Measurements from ENCODE around the gene SPDYA. TPM values are rescaled to one million over a fixed set of nuclear protein-coding genes. Genes with fewer than 3 reads are reported as not detected.
"Not testable (repeated sequence)": the region's sequence is repeated elsewhere in the genome, so short reads cannot be mapped to it uniquely, and the experiment has no call there.

Gene SPDYA
- total and polyA plus RNA-seq, 4 experiments from 2014 or later: 0.14 to 4.9 (median 4.5) TPM; not detected in 1

- ChIA-PET CTCF (ENCODE audit: partially characterized antibody) (interaction anchor here (0.7 to 2.5 kb wide), 6 partner anchors 15 to 218 kb away, joined by 3 to 15 read pairs (median 4); no protein-coding TSS in a partner anchor), POLR2A (ENCODE audit: partially characterized antibody) (interaction anchor here (0.7 kb wide), 1 partner anchor 25 kb away, joined by 3 read pairs; no protein-coding TSS in a partner anchor)
- H3K4me3 ChIP-seq (ENCODE audit: low read length in 2 of 2); H3K9me3 Mint-ChIP-seq; H3K9me3 ChIP-seq (ENCODE audit: control insufficient read depth in 1 of 2, low read length in 2 of 2); H3K4me3 Mint-ChIP-seq; intact Hi-C loops (cut with micrococcal nuclease); H3K27me3 ChIP-seq (ENCODE audit: insufficient read depth, low read length); H3K27ac ChIP-seq (ENCODE audit: low read depth, low read length); H3K4me1 ChIP-seq (ENCODE audit: insufficient read depth, low read length); H3K27me3 Mint-ChIP-seq: not testable (repeated sequence)
- DNase-seq: peak in 1 of 5 donors; percentile 30
- peaks cover 60% of the 10 kb centered on the region for H3K36me3 ChIP-seq (ENCODE audit: insufficient read depth, low read length)
- peaks cover 42 to 74% of the 10 kb centered on the region in 2 donors for H3K36me3 Mint-ChIP-seq
- peaks cover 2 to 12% (median 7%) of the 10 kb centered on the region in 4 donors for H3K4me1 Mint-ChIP-seq
- peak overlapping the region in 1 of 7 donors; percentile 59 for H3K27ac Mint-ChIP-seq
Measured at GRCh38 chr2:28784570-28784969, 26.1 kb upstream of the SPDYA start.

GRCh38 chr2:28796620-28797019, 14.0 kb upstream of the SPDYA start:
- CTCF ChIA-PET (ENCODE audit: partially characterized antibody): no interaction called here
- H3K4me3 ChIP-seq (ENCODE audit: low read length in 2 of 2): no peak overlapping the region

GRCh38 chr2:28801726-28802125, 8.9 kb upstream of the SPDYA start:
- POLR2A ChIA-PET (ENCODE audit: partially characterized antibody): no interaction called here
- H3K36me3 Mint-ChIP-seq: peaks cover 39 to 60% of the 10 kb centered on the region in 2 donors
- CTCF ChIA-PET (ENCODE audit: partially characterized antibody): interaction anchor here (3.0 kb wide), 1 partner anchor 19 kb away, joined by 8 read pairs; no protein-coding TSS in a partner anchor

More at GRCh38 chr2:28796620-28797019, 14.0 kb upstream of the SPDYA start:
- POLR2A ChIA-PET (ENCODE audit: partially characterized antibody): no interaction called here
- Mint-ChIP-seq H3K36me3 (peaks cover 57 to 76% of the 10 kb centered on the region in 2 donors), H3K4me1 (peaks cover 24 to 39% (median 33%) of the 10 kb centered on the region in 4 donors), H3K27ac (peak overlapping the region in 2 of 7 donors; percentile 47 to 79), H3K27me3 (no peaks in the 10 kb centered on the region), H3K4me3 (peak overlapping the region in 2 of 8 donors; percentile 3 to 4), H3K9me3 (peaks cover 0 to 6% (median under 1%) of the 10 kb centered on the region in 8 donors)
- no peak for DNase-seq
- Histone ChIP-seq H3K27ac (ENCODE audit: low read depth, low read length) (no peak overlapping the region), H3K27me3 (ENCODE audit: insufficient read depth, low read length) (no peaks in the 10 kb centered on the region), H3K4me1 (ENCODE audit: insufficient read depth, low read length) (peaks cover 6% of the 10 kb centered on the region), H3K9me3 (ENCODE audit: control insufficient read depth in 1 of 2, low read length in 2 of 2) (no peaks in the 10 kb centered on the region), H3K36me3 (ENCODE audit: insufficient read depth, low read length) (peaks cover 29% of the 10 kb centered on the region)
- intact Hi-C loops (cut with micrococcal nuclease): no loop called here

GRCh38 chr2:28802975-28803429, 7.6 kb upstream of the SPDYA start:
- Mint-ChIP-seq H3K27ac (peak overlapping the region in 2 of 7 donors; percentile 22 to 54), H3K9me3 (peaks cover 0 to 2% (median 0%) of the 10 kb centered on the region in 8 donors), H3K4me3 (no peak overlapping the region), H3K27me3 (no peaks in the 10 kb centered on the region), H3K36me3 (peaks cover 27 to 49% of the 10 kb centered on the region in 2 donors), H3K4me1 (peaks cover 0 to 8% (median 5%) of the 10 kb centered on the region in 4 donors)
- no peaks in the 10 kb centered on the region for H3K4me1 ChIP-seq (ENCODE audit: insufficient read depth, low read length)
- H3K9me3 ChIP-seq (ENCODE audit: control insufficient read depth in 1 of 2, low read length in 2 of 2): no peaks in the 10 kb centered on the region
- no peak for DNase-seq
- no peak overlapping the region for H3K27ac ChIP-seq (ENCODE audit: low read depth, low read length)
- POLR2A ChIA-PET (ENCODE audit: partially characterized antibody): no interaction called here
- intact Hi-C loops (cut with micrococcal nuclease): no loop called here
- CTCF ChIA-PET (ENCODE audit: partially characterized antibody): interaction anchor here (2.4 to 3.0 kb wide), 2 partner anchors 17 to 208 kb away, joined by 8 to 9 read pairs; no protein-coding TSS in a partner anchor
- no peaks in the 10 kb centered on the region for H3K27me3 ChIP-seq (ENCODE audit: insufficient read depth, low read length)
- no peak overlapping the region for H3K4me3 ChIP-seq (ENCODE audit: low read length in 2 of 2)
- H3K36me3 ChIP-seq (ENCODE audit: insufficient read depth, low read length): peaks cover 19% of the 10 kb centered on the region

More at GRCh38 chr2:28801726-28802125, 8.9 kb upstream of the SPDYA start:
- Mint-ChIP-seq H3K9me3 (peaks cover 0 to 6% (median 0%) of the 10 kb centered on the region in 8 donors), H3K4me1 (peaks cover 9 to 19% (median 13%) of the 10 kb centered on the region in 4 donors), H3K27ac (no peak overlapping the region), H3K27me3 (no peaks in the 10 kb centered on the region), H3K4me3 (no peak overlapping the region)
- no peak overlapping the region for H3K27ac ChIP-seq (ENCODE audit: low read depth, low read length)
- no peaks in the 10 kb centered on the region for H3K27me3 ChIP-seq (ENCODE audit: insufficient read depth, low read length)
- no peak for DNase-seq
- H3K36me3 ChIP-seq (ENCODE audit: insufficient read depth, low read length): peaks cover 19% of the 10 kb centered on the region
- intact Hi-C loops (cut with micrococcal nuclease): no loop called here
- no peaks in the 10 kb centered on the region for H3K4me1 ChIP-seq (ENCODE audit: insufficient read depth, low read length)
- H3K9me3 ChIP-seq (ENCODE audit: control insufficient read depth in 1 of 2, low read length in 2 of 2): no peaks in the 10 kb centered on the region
- no peak overlapping the region for H3K4me3 ChIP-seq (ENCODE audit: low read length in 2 of 2)

GRCh38 chr2:28809927-28810326, 707 bp upstream of the SPDYA start:
- Histone ChIP-seq H3K27ac (ENCODE audit: low read depth, low read length) (peak overlapping the region; percentile 41), H3K4me3 (ENCODE audit: low read length in 2 of 2) (peak overlapping the region in 1 of 2 donors; percentile 60), H3K9me3 (ENCODE audit: control insufficient read depth in 1 of 2, low read length in 2 of 2) (no peaks in the 10 kb centered on the region), H3K36me3 (ENCODE audit: insufficient read depth, low read length) (no peaks in the 10 kb centered on the region), H3K4me1 (ENCODE audit: insufficient read depth, low read length) (peaks cover 13% of the 10 kb centered on the region), H3K27me3 (ENCODE audit: insufficient read depth, low read length) (no peaks in the 10 kb centered on the region)
- intact Hi-C loops (cut with micrococcal nuclease): loop anchor here (2.0 to 10.0 kb wide), 3 partner anchors 57 to 243 kb away; no protein-coding TSS in a partner anchor
- Mint-ChIP-seq H3K27ac (peak overlapping the region; percentile 73 to 87 (median 83)), H3K9me3 (no peaks in the 10 kb centered on the region), H3K4me3 (peak overlapping the region; percentile 74 to 91 (median 82)), H3K27me3 (no peaks in the 10 kb centered on the region), H3K36me3 (peaks cover 4 to 7% of the 10 kb centered on the region in 2 donors), H3K4me1 (peaks cover 5 to 16% (median 11%) of the 10 kb centered on the region in 4 donors)
- ChIA-PET CTCF (ENCODE audit: partially characterized antibody) (interaction anchor here (0.6 to 2.5 kb wide), 4 partner anchors 10 to 216 kb away, joined by 3 to 13 read pairs (median 8); no protein-coding TSS in a partner anchor), POLR2A (ENCODE audit: partially characterized antibody) (interaction anchor here (0.7 to 1.2 kb wide), 3 partner anchors 11 to 85 kb away, joined by 3 to 4 read pairs (median 3); partner anchors contain the start of gene WDR43)
- DNase-seq: peak in 2 of 5 donors; percentile 2 to 26

- Histone ChIP-seq H3K4me3 (ENCODE audit: low read length in 2 of 2) (no peak overlapping the region), H3K36me3 (ENCODE audit: insufficient read depth, low read length) (no peaks in the 10 kb centered on the region), H3K27ac (ENCODE audit: low read depth, low read length) (no peak overlapping the region), H3K27me3 (ENCODE audit: insufficient read depth, low read length) (no peaks in the 10 kb centered on the region), H3K9me3 (ENCODE audit: control insufficient read depth in 1 of 2, low read length in 2 of 2) (no peaks in the 10 kb centered on the region), H3K4me1 (ENCODE audit: insufficient read depth, low read length) (no peaks in the 10 kb centered on the region)
- POLR2A ChIA-PET (ENCODE audit: partially characterized antibody): no interaction called here
- H3K27me3 Mint-ChIP-seq: peaks cover 0 to 4% of the 10 kb centered on the region in 2 donors
- intact Hi-C loops (cut with micrococcal nuclease): loop anchor here (10.0 kb wide), 1 partner anchor 197 kb away; no protein-coding TSS in a partner anchor
- no peak overlapping the region for H3K4me3 Mint-ChIP-seq
- no peak for DNase-seq
- peaks cover 0 to 5% (median 3%) of the 10 kb centered on the region in 4 donors for H3K4me1 Mint-ChIP-seq
- CTCF ChIA-PET (ENCODE audit: partially characterized antibody): no interaction called here
- no peaks in the 10 kb centered on the region for H3K36me3 Mint-ChIP-seq
- H3K27ac Mint-ChIP-seq: no peak overlapping the region
- H3K9me3 Mint-ChIP-seq: no peaks in the 10 kb centered on the region
Measured at GRCh38 chr2:28818053-28818452, 7.4 kb downstream of the SPDYA start.

GRCh38 chr2:28821295-28821958, 10.8 kb downstream of the SPDYA start:
- H3K36me3 Mint-ChIP-seq: no peaks in the 10 kb centered on the region
- ChIA-PET CTCF (ENCODE audit: partially characterized antibody) (interaction anchor here (1.1 to 4.0 kb wide), 14 partner anchors 10 to 1019 kb away, joined by 3 to 13 read pairs (median 6); partner anchors contain the start of gene TRMT61B), POLR2A (ENCODE audit: partially characterized antibody) (no interaction called here)
- H3K27ac ChIP-seq (ENCODE audit: low read depth, low read length): no peak overlapping the region
- H3K27ac Mint-ChIP-seq: peak overlapping the region in 2 of 7 donors; percentile 0 to 38
- peaks cover 0 to 5% (median 3%) of the 10 kb centered on the region in 4 donors for H3K4me1 Mint-ChIP-seq
- H3K36me3 ChIP-seq (ENCODE audit: insufficient read depth, low read length): no peaks in the 10 kb centered on the region
- DNase-seq: peak; percentile 57 to 65 (median 64)
- no peaks in the 10 kb centered on the region for H3K9me3 Mint-ChIP-seq
- no peak overlapping the region for H3K4me3 Mint-ChIP-seq
- H3K27me3 Mint-ChIP-seq: peaks cover 0 to 4% of the 10 kb centered on the region in 2 donors
- no peaks in the 10 kb centered on the region for H3K4me1 ChIP-seq (ENCODE audit: insufficient read depth, low read length)
- no peaks in the 10 kb centered on the region for H3K27me3 ChIP-seq (ENCODE audit: insufficient read depth, low read length)
- H3K4me3 ChIP-seq (ENCODE audit: low read length in 2 of 2): no peak overlapping the region
- no peaks in the 10 kb centered on the region for H3K9me3 ChIP-seq (ENCODE audit: control insufficient read depth in 1 of 2, low read length in 2 of 2)
- intact Hi-C loops (cut with micrococcal nuclease): loop anchor here (1.0 to 5.0 kb wide), 4 partner anchors 73 to 1251 kb away; partner anchors contain the start of gene WDR43

Data from CD4-positive, alpha-beta memory T cell (primary cell).